Neural progenitor cell (in vitro differentiated cells): ENCODE results near the gene SOBP.

ENCODE experiments used
- EZH2phosphoT487 ChIP-seq: fragments of 200-600 bp; sonication (generic); IDR thresholded peaks from 2 replicates; pipeline ENCODE4 v1.6.1; 2017; ENCODE audit warnings: antibody characterized with exemption
- TF ChIP-seq, protein P1 (sequence below): fragments of 200-600 bp; sonication (generic); IDR thresholded peaks from 2 replicates; pipeline ENCODE4 v1.5.1; 2017; ENCODE audit warnings: antibody characterized with exemption, mild to moderate bottlenecking

DNA sequence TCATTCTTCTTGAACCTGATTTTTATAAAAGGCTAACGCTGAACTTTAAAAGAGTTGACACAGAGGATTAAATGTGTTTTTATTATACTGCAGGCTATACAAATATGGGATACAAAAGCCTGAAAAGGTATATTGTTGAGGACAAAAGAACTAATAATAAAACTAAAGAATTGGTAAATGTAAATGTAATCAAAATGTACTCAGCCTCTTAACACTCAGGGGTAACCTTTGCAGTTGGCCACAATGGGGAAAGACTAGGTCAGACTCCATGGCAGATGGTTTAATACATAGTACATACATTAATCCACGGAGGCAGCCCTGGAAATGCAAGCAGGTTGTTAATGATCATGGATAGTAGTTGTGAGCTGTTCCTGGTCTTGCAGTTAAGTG, 57.5 kb downstream of the SOBP start:
- TF ChIP-seq, protein P1, sequence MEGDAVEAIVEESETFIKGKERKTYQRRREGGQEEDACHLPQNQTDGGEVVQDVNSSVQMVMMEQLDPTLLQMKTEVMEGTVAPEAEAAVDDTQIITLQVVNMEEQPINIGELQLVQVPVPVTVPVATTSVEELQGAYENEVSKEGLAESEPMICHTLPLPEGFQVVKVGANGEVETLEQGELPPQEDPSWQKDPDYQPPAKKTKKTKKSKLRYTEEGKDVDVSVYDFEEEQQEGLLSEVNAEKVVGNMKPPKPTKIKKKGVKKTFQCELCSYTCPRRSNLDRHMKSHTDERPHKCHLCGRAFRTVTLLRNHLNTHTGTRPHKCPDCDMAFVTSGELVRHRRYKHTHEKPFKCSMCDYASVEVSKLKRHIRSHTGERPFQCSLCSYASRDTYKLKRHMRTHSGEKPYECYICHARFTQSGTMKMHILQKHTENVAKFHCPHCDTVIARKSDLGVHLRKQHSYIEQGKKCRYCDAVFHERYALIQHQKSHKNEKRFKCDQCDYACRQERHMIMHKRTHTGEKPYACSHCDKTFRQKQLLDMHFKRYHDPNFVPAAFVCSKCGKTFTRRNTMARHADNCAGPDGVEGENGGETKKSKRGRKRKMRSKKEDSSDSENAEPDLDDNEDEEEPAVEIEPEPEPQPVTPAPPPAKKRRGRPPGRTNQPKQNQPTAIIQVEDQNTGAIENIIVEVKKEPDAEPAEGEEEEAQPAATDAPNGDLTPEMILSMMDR = no peak
- TF ChIP-seq EZH2phosphoT487 = no peak
